GM12891 (cell line): ENCODE measurements around the gene CST7.

ENCODE experiments used
- PAX5 ChIP-seq: IDR thresholded peaks from 2 replicates; pipeline ENCODE4 v1.6.1; 2011; ENCODE audit warnings: low read length, moderate library complexity, mild to moderate bottlenecking; ENCODE audit not compliant: insufficient read depth, severe bottlenecking
- POLR2A ChIP-seq: IDR thresholded peaks from 2 replicates; pipeline ENCODE4 v1.6.1; 2011; ENCODE audit warnings: low read depth, low read length, control low read depth
- POLR2AphosphoS5 ChIP-seq: IDR thresholded peaks from 2 replicates; pipeline ENCODE4 v1.6.1; 2011; ENCODE audit warnings: low read depth, low read length, control low read depth
- POU2F2 ChIP-seq: IDR thresholded peaks from 2 replicates; pipeline ENCODE4 v1.6.1; 2011; ENCODE audit warnings: low read depth, mild to moderate bottlenecking, control low read depth, low read length, moderate library complexity
- SPI1 ChIP-seq: IDR thresholded peaks from 2 replicates; pipeline ENCODE4 v1.6.1; 2011; ENCODE audit warnings: low read depth, low read length, control low read depth
- TAF1 ChIP-seq: IDR thresholded peaks from 2 replicates; pipeline ENCODE4 v1.6.1; 2011; ENCODE audit warnings: low read depth, low read length, control low read depth

GRCh38 chr20:25005220-25005619 lies 56.2 kb downstream of the CST7 start:
- TF ChIP-seq POLR2A (no peak), SPI1 (no peak), POLR2AphosphoS5 (no peak), PAX5 (no peak), TAF1 (no peak), POU2F2 (no peak)
